ENCODE measurements around the gene OASL.
"Not testable (repeated sequence)": the region's sequence is repeated elsewhere in the genome, so short reads cannot be mapped to it uniquely, and the experiment has no call there.

OASL gene, protein sequence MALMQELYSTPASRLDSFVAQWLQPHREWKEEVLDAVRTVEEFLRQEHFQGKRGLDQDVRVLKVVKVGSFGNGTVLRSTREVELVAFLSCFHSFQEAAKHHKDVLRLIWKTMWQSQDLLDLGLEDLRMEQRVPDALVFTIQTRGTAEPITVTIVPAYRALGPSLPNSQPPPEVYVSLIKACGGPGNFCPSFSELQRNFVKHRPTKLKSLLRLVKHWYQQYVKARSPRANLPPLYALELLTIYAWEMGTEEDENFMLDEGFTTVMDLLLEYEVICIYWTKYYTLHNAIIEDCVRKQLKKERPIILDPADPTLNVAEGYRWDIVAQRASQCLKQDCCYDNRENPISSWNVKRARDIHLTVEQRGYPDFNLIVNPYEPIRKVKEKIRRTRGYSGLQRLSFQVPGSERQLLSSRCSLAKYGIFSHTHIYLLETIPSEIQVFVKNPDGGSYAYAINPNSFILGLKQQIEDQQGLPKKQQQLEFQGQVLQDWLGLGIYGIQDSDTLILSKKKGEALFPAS
- 1.1 to 2,986 (median 5.6) reads per million in 17 experiments for total RNA-seq

DNA sequence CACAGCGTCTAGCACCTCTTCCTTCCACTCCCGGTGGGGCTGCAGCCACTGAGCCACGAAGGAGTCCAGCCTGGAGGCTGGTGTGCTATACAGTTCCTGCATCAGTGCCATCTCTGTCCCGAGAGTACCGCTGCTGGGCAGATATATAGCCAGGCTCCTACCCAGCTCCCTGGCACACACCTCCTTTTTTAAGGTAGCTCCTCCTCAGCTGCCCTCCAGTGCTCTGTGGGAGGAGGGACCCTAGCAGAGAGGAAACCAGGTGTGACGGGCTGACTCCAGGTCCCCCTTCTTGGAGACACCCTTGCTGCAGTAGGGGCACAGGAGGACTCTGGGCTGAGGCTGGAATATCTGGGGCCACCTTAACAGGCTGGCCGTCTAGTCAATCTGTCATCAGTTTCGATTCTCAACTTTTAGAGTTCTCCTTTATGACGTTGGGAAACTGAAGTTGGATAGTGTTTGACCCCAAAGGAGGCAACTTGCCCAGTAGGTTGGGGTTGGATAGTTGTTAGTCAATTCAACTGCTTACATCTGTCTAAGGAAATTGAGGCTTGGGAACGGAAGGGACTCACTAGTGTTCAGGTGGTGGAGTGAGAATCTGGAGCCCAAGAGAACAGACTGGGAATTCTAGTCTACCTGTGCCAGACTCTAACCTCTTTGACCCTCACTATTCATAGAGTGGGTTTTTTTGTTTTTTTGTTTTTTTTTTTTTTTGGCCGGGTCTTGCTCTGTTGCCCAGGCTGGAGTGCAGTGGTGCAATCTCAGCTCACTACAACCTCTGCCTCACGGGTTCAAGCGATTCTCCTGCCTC is at the start of gene OASL:
OASL (minus strand) TSS at position 386 of the 808 bp plus-strand sequence; CDS start at position 111, 275 bp downstream.
- peak; percentile 71 to 86 (median 80) for DNase-seq

DNA sequence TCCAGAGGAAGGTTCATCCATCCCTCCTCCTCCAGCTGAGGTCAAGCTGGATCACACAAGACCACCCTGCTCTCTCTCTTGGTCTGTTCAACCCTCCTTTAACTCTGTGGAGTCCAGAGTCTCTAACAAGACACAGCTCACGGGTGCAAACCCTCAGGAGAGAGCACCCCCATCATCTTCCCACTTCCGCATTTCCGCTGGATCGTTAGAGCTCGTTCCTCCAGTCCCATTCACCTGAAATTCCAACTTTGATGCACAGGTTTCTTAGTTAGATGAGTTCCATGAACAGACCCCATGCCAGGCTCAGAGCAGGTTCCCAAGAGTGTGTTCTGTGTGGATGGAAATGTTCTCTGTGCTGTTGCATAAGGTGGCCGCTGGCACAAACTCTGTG is 49.1 kb upstream of the OASL start:
- DNase-seq = no peak

DNA sequence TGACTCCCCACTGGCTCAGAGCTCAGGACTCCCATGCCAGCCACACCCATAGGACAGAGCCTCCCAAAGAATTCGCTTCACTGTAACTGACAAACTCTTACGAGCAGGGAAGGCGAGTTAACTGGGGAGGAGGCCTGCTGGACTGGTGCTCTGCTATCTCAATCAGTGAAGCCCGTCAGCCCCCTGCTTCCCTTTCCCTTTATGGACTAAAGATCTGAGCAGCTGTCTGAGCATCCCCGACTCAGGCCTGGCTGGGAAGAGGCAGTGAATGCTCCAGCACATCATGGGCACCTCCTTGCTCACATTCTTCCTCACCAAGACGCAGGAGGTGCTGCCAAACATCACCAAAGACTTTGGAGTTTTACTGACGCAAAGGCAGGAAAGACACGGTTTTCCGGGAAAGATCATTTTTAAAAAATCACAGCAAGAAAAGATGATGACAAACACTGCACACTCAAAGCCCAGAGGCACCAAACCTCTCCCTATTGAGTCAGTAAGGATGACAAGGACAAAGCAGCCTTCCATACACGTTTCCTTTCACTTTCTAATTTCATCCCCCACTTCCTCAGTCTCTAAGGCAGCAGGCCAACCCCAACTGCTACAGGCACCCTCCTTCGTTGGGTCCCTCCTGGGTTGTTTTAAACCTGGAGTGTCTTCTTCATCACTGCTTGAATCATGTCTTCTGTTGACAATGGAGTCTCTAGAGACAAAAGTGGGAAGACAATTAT is 48.6 kb upstream of the OASL start:
- DNase-seq = peak in 2 of 4 experiments; percentile 37 to 40

DNA sequence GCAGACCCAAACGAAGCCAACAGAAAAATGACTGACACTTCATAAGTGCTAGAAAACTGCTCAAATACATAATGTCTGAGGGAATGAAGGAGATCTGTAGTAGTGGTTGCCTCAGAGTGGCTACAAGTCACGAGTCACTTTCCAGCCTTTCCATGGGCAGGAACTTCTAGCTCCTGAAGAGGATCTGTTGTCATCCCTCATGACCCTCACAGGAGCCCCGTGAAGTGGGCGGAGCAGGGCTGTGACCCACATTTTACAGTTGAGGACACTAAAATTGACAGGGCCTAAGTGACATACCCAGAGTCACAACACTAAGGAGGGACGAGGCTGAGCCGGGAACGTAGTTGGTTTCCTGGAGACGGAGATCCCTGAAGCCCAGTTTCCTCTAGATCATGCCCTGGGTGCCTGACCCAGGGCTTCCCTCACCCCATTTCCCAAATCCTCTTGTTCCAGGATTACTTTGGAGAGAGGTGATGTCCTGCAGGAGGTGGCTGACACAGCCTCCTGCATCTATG is 47.8 kb upstream of the OASL start:
- peak; percentile 49 to 70 (median 65) for DNase-seq

DNA sequence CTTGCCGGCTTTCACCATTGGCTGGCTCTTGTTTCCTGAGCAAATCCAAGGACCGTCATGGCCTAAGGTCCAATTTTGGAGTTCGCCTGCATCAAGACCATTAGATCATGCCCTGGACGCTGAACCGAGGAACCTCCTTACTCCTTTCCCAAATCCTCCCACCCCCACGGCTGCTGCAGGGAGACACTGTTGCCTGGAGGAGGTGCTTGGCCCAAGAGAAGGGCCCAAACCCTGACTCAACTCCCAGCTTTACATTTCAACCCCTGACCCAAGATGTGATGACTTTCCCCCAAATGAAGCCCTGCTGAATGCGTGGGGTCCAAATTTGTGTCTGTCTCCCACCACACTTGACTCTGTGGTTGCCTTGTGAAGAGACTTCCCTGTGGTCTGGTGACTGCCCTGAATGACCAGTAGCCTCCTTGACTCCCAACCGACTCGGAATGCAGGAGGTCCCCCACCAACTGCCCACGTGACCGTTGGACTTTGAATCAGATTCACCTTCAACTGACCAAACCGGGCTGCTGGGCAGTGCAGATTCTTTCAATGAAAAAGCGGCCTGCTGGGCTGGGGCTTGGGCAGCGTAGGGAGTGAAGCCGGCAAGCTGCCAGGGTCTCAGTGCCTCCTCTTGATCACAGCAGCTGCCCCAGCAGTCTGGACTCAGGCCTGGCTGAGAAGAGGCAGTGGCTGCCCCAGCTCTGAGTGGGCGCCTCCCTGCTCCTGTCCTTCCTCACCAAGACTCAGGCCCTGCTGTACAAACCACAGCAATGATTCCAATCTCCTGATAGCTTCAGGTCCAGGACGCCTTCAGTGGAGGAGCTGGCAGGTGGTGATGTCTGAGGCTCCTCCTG is 46.7 kb upstream of the OASL start:
- peak in 2 of 4 experiments; percentile 9 to 17 for DNase-seq

- no peak for DNase-seq
Measured at GRCh38 chr12:121085069-121085468, 46.0 kb upstream of the OASL start.

DNA sequence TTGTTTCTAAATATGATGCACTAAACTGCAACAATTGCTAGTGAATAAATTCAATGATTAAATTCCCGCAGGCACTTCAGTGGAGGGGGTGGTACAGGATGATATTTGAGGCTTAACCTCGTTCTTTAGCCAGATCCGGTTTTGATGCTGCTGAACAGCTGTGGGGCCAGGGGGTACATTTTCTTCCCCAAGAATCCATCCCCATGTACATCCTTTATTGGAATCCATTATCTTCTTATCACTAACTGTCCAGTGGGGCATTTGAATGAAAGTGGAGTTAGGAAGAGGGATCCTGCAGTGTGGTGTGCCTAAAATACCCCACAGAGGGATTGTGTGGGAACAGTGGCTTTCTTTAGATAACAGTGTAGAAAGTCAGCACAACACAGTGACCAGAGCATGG is 45.2 kb upstream of the OASL start:
- DNase-seq = no peak

DNA sequence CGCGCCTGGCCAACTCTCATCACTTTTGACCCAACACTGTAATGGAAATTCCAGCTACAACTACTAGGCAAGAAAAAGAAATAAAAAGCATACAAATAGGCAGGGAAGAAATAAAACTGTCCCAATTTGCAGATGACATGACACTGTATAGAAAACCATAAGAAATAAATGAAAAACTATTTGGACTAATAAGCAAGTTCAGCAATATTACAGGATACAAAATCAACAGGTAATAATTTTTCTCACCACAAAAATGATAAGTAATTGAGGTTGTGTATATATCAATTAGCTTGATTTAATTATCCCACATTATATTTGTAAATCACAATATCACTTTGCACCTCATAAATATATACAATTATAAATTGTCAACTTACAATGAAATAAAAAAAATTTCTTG is 41.9 kb upstream of the OASL start:
- no peak for DNase-seq

DNA sequence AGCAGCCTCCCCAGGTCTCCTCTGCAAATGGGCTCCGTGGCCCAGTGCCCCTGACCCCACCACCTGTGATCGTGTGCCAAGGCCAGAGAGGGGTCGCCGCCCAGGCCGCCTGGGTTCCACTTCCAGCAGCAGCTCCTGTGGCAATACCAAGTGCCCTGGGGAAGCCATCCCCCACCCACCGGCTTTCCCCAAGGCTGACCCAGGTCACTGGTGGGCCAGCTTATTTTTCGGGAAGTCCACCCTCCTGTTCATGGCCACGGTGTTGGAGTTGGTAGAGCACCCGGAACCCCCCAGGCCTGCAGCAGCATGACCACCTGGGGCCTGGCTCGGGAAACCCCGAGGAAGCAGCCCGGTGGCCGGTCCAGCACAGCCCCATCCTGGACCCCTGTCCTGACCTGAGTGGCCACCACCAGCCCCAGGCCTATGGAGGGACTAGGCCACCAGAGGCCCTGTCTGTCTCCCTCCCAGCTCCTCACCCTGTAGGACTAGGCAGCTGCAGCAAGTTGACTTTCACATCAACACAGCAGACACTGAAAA is 40.8 kb upstream of the OASL start:
- DNase-seq = no peak

DNA sequence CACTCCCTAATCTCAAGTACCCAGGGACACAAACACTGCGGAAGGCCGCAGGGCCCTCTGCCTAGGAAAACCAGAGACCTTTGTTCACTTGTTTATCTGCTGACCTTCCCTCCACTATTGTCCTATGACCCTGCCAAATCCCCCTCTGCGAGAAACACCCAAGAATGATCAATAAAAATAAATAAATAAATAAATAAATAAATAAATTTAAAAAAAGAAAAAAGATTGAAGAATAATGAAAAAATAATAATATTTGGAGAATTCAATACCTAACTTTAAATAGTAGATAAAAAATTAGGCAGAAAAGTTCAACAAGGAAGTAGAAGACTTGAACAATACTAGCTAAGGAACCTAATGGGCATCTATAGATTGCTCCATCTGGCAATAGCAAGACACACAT is 38.4 kb upstream of the OASL start:
- DNase-seq = not testable (repeated sequence)

- DNase-seq = not testable (repeated sequence)
Measured at GRCh38 chr12:121075911-121076310, 36.9 kb upstream of the OASL start.

GRCh38 chr12:121072147-121072546 is 33.1 kb upstream of the OASL start:
- no peak for DNase-seq

GRCh38 chr12:121069206-121069605 is 30.2 kb upstream of the OASL start:
- no peak for DNase-seq

- no peak for DNase-seq
Measured at GRCh38 chr12:121065345-121065744, 26.3 kb upstream of the OASL start.

DNA sequence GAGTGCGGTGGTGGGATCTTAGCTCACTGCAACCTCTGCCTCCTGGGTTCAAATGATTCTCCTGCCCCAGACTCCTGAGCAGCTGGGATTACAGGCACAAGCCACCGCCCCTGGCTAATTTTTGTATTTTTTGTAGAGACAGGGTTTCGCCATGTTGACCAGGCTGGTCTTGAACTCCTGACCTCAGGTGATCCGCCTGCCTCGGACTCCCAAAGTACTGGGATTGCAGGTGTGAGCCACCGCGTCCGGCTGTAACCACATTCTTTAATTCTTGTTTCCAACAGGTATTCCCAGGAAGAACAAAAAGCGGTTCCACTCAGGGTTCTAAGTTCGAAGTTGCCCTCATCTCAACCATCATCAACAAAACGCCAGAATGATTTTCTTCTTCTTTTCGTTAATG is 25.5 kb upstream of the OASL start:
- not testable (repeated sequence) for DNase-seq

DNA sequence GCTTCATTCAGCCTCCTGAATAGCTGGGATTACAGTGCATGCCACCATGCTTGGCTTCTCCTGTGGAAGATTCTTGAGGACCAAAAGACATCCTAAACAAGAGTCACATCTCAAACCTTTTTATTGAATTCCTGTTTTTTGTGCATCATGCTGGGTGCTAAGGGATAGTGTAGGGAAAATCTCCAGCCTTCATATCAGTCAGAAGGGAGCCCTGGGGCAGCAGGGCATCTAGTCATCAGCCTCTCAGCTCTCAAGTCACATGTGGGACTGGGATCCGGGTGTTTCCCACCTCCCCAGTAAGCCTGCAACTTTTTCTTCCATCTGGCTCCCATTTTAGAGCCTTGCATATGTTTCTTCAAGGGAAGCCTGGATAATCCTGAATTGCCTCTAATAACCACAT is 25.1 kb upstream of the OASL start:
- DNase-seq = no peak

DNA sequence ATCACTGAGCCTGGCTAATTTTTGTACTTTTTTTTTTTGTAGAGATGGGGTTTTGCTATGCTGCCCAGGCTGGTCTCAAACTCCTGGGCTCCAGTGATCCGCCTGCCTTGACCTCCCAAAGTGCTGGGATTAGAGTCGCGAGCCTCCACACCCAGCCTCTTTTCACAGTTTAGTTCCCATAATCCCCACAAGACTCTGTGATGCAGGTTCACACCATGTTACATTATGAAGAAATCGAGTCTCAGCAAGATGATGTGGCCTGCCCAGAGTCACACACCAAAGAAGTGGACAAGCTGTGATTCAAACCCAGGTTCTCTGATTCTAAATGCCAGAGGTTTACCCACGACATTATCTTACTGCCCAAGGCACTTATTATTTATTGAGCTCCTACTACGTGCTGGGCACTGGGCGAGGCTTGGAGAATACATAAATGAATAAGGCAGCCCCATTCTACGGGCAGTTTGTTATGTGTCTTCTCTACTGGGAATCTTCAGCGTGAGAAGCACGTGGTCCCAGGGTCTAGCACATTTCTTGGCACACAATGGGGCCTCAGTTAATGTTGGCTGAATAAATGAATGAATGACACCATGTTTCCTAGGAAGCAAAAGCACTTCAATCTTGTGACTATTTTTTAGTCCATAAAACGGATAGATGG is 23.5 kb upstream of the OASL start:
- DNase-seq = no peak

DNA sequence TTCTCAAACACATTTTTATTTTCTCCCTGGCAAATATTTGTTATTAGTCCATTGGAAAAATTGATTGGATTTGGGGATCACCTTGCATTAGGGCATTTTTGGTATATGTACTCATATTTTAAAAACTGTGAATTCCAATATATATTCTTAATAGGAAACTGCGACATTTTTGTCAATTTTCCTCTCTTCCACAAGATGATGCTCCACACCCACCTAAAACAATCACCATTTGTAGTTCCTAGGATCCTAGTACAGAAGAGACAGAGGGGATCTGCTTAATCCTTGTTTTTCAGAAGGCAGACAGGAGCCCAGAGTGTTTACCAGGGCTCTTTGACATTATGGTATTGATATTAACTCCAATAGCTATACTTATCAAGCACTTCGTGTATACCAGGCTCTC is 22.8 kb upstream of the OASL start:
- peak in 3 of 4 experiments; percentile 23 to 49 (median 36) for DNase-seq

- peak; percentile 63 to 93 (median 82) for DNase-seq
Measured at GRCh38 chr12:121060149-121061001, 21.3 kb upstream of the OASL start.
